ENCODE results near the gene TSPO2. TPM values are rescaled to one million over a fixed set of nuclear protein-coding genes. Genes with fewer than 3 reads are reported as not detected.

TSPO2 gene
- total RNA-seq, 1 experiment from 2014 or later = not detected

- H3K79me2 ChIP-seq (ENCODE audit: low read length) = no peaks in the 10 kb centered on the region
- no peaks in the 10 kb centered on the region for H3K27me3 ChIP-seq (ENCODE audit: low read length)
- no peak for TF ChIP-seq CTCF (conservative IDR thresholded peaks at IDR 0.05; ENCODE audit: low read depth, low read length)
- TF ChIP-seq EZH2 (IDR thresholded peaks at IDR 0.05; ENCODE audit: low read length, unreplicated experiment) = no peak
- no peak for TF ChIP-seq EZH2phosphoT487 (IDR thresholded peaks at IDR 0.05; ENCODE audit: borderline replicate concordance, low read length)
- H3K9me2 ChIP-seq (replicated peaks; ENCODE audit: low read length) = no peaks in the 10 kb centered on the region
- no peaks in the 10 kb centered on the region for H3K9me3 ChIP-seq (ENCODE audit: low read length)
- H4K20me1 ChIP-seq (ENCODE audit: low read length) = no peaks in the 10 kb centered on the region
- no peak overlapping the region for H2AFZ ChIP-seq (ENCODE audit: low read length)
- H3K36me3 ChIP-seq (ENCODE audit: low read depth, low read length) = no peaks in the 10 kb centered on the region
- peaks cover 22% of the 10 kb centered on the region for H3K4me1 ChIP-seq (ENCODE audit: insufficient read depth, low read length)
- H3K27ac ChIP-seq (ENCODE audit: low read length) = no peak overlapping the region
- ChIA-PET CTCF (no interaction called here), POLR2A (ENCODE audit: unreplicated experiment) (no interaction called here)
- H3F3A ChIP-seq (ENCODE audit: low read length, unreplicated experiment) = no peaks in the 10 kb centered on the region
- no peak overlapping the region for H3K9ac ChIP-seq (ENCODE audit: low read length)
- no TSS peak for BruUV-seq (replicated peaks)
- no peak for ATAC-seq
- no peak for DNase-seq
- no peak overlapping the region for H3K4me2 ChIP-seq (ENCODE audit: low read length)
- H3K4me3 ChIP-seq (ENCODE audit: low read length) = no peak overlapping the region
- intact Hi-C loops (cut with micrococcal nuclease) = no loop called here
Measured at GRCh38 chr6:41036601-41037000, 5.7 kb upstream of the TSPO2 start.

GRCh38 chr6:41037107-41037900 lies 5.0 kb upstream of the TSPO2 start:
- Histone ChIP-seq H3K27ac (ENCODE audit: low read length) (no peak overlapping the region), H3K9me3 (ENCODE audit: low read length) (no peaks in the 10 kb centered on the region), H3F3A (ENCODE audit: low read length, unreplicated experiment) (no peaks in the 10 kb centered on the region), H3K9me2 (replicated peaks; ENCODE audit: low read length) (no peaks in the 10 kb centered on the region), H3K27me3 (ENCODE audit: low read length) (no peaks in the 10 kb centered on the region), H3K9ac (ENCODE audit: low read length) (no peak overlapping the region), H2AFZ (ENCODE audit: low read length) (no peak overlapping the region), H4K20me1 (ENCODE audit: low read length) (no peaks in the 10 kb centered on the region), H3K4me3 (ENCODE audit: low read length) (no peak overlapping the region), H3K36me3 (ENCODE audit: low read depth, low read length) (no peaks in the 10 kb centered on the region), H3K4me1 (ENCODE audit: insufficient read depth, low read length) (peaks cover 22% of the 10 kb centered on the region), H3K79me2 (ENCODE audit: low read length) (no peaks in the 10 kb centered on the region), H3K4me2 (ENCODE audit: low read length) (no peak overlapping the region)
- no peak for DNase-seq
- BruUV-seq (replicated peaks) = no TSS peak
- ChIA-PET CTCF (no interaction called here), POLR2A (ENCODE audit: unreplicated experiment) (no interaction called here)
- intact Hi-C loops (cut with micrococcal nuclease) = no loop called here
- TF ChIP-seq EZH2phosphoT487 (IDR thresholded peaks at IDR 0.05; ENCODE audit: borderline replicate concordance, low read length) = no peak
- TF ChIP-seq EZH2 (IDR thresholded peaks at IDR 0.05; ENCODE audit: low read length, unreplicated experiment) = no peak
- no peak for TF ChIP-seq CTCF (conservative IDR thresholded peaks at IDR 0.05; ENCODE audit: low read depth, low read length)
- no peak for ATAC-seq

GRCh38 chr6:41038205-41038604 lies 4.1 kb upstream of the TSPO2 start:
- Histone ChIP-seq H3K4me1 (ENCODE audit: insufficient read depth, low read length) (peaks cover 22% of the 10 kb centered on the region), H4K20me1 (ENCODE audit: low read length) (no peaks in the 10 kb centered on the region), H3K9me2 (replicated peaks; ENCODE audit: low read length) (no peaks in the 10 kb centered on the region), H3K9ac (ENCODE audit: low read length) (no peak overlapping the region), H3K36me3 (ENCODE audit: low read depth, low read length) (no peaks in the 10 kb centered on the region), H3K27me3 (ENCODE audit: low read length) (no peaks in the 10 kb centered on the region), H3F3A (ENCODE audit: low read length, unreplicated experiment) (no peaks in the 10 kb centered on the region), H3K9me3 (ENCODE audit: low read length) (no peaks in the 10 kb centered on the region), H3K79me2 (ENCODE audit: low read length) (no peaks in the 10 kb centered on the region), H2AFZ (ENCODE audit: low read length) (no peak overlapping the region), H3K27ac (ENCODE audit: low read length) (no peak overlapping the region), H3K4me2 (ENCODE audit: low read length) (no peak overlapping the region), H3K4me3 (ENCODE audit: low read length) (no peak overlapping the region)
- DNase-seq (no peak), ATAC-seq (no peak)
- POLR2A ChIA-PET (ENCODE audit: unreplicated experiment) = no interaction called here
- intact Hi-C loops (cut with micrococcal nuclease) = no loop called here
- no peak for TF ChIP-seq EZH2 (IDR thresholded peaks at IDR 0.05; ENCODE audit: low read length, unreplicated experiment)
- no peak for TF ChIP-seq EZH2phosphoT487 (IDR thresholded peaks at IDR 0.05; ENCODE audit: borderline replicate concordance, low read length)
- TF ChIP-seq CTCF (conservative IDR thresholded peaks at IDR 0.05; ENCODE audit: low read depth, low read length) = no peak
- BruUV-seq (replicated peaks) = no TSS peak
- CTCF ChIA-PET = no interaction called here

Data from PC-3 (cell line).